AG04450 (cell line): ENCODE data around the gene CRTC3. TPM values are rescaled to one million over a fixed set of nuclear protein-coding genes. Genes with fewer than 3 reads are reported as not detected.
"Not testable (repeated sequence)": the region's sequence is repeated elsewhere in the genome, so short reads cannot be mapped to it uniquely, and the experiment has no call there.

Experiments used
- CTCF ChIA-PET: fragments of 300-600, 350-600 bp; formaldehyde crosslinking; extraction: SDS; loops from one replicate; lab custom pipeline; 2022; ENCODE audit warnings: antibody characterized with exemption, inconsistent platforms; lab: Charles Lee
- POLR2A ChIA-PET: fragments of 350-600 bp; formaldehyde crosslinking; extraction: SDS; loops from one replicate; lab custom pipeline; 2021; ENCODE audit warnings: antibody characterized with exemption, inconsistent platforms; lab: Yijun Ruan, JAX
- DNase-seq: peaks from one replicate; pipeline ENCODE4 v3.0.0-alpha.2; 2011; ENCODE audit warnings: low read depth, low spot score
- H3K27ac ChIP-seq: one replicate; pipeline ENCODE4 v1.5.1; 2012; ENCODE audit warnings: low read depth, low read length, control low read depth
- H3K27me3 ChIP-seq: one replicate; pipeline ENCODE4 v1.6.0; 2012; ENCODE audit warnings: low read length; ENCODE audit not compliant: control insufficient read depth, insufficient read depth
- H3K4me3 ChIP-seq: 2 replicates; pipeline ENCODE4 v1.5.1; 2011; ENCODE audit warnings: mild to moderate bottlenecking, low read depth, low read length, control low read depth
- H3K9me3 ChIP-seq: 2 replicates; pipeline ENCODE4 v1.5.1; 2012; ENCODE audit warnings: low read length; ENCODE audit not compliant: control insufficient read depth, insufficient read depth
- CTCF ChIP-seq: IDR thresholded peaks from 2 replicates; pipeline ENCODE4 v1.5.1; 2011; ENCODE audit warnings: low read depth, low read length, control low read depth, inconsistent platforms
- polyA plus RNA-seq: library from polyadenylated mRNA; depleted of rRNA; stranded (reverse); fragments of >200 nt; gene quantifications from 2 replicates; pipeline ENCODE4 v1.2.3, GENCODE V29; 2011

CRTC3 gene
- polyA plus RNA-seq, 1 experiment, result 23.1 TPM

- POLR2A ChIA-PET, result no interaction called here
- CTCF ChIA-PET, result interaction anchor here (2.8 kb wide), 1 partner anchor 215 kb away, joined by 12 read pairs; no protein-coding TSS in a partner anchor
- DNase-seq, result no peak
- Histone ChIP-seq H3K27me3 (no peaks in the 10 kb centered on the region), H3K4me3 (no peak overlapping the region), H3K27ac (no peak overlapping the region), H3K9me3 (no peaks in the 10 kb centered on the region)
- TF ChIP-seq CTCF, result no peak
Measured at GRCh38 chr15:90671216-90671615, 141.5 kb downstream of the CRTC3 start.

- H3K4me3 ChIP-seq, H3K27me3 ChIP-seq, H3K9me3 ChIP-seq, CTCF ChIA-PET, DNase-seq, H3K27ac ChIP-seq, POLR2A ChIA-PET: not testable (repeated sequence)
Measured at GRCh38 chr15:90673357-90673756, 143.6 kb downstream of the CRTC3 start.

GRCh38 chr15:90674476-90674875, 144.8 kb downstream of the CRTC3 start:
- Histone ChIP-seq H3K27me3 (no peaks in the 10 kb centered on the region), H3K27ac (no peak overlapping the region), H3K9me3 (no peaks in the 10 kb centered on the region), H3K4me3 (no peak overlapping the region)
- DNase-seq, result no peak
- CTCF ChIA-PET, result no interaction called here
- TF ChIP-seq CTCF, result no peak
- POLR2A ChIA-PET, result no interaction called here

- no peak for TF ChIP-seq CTCF
- no peaks in the 10 kb centered on the region for H3K27me3 ChIP-seq
- DNase-seq, result no peak
- no peak overlapping the region for H3K4me3 ChIP-seq
- POLR2A ChIA-PET, result no interaction called here
- H3K9me3 ChIP-seq, result no peaks in the 10 kb centered on the region
- CTCF ChIA-PET, result no interaction called here
- no peak overlapping the region for H3K27ac ChIP-seq
Measured at GRCh38 chr15:90675464-90675863, 145.7 kb downstream of the CRTC3 start.

GRCh38 chr15:90677807-90678790, 148.4 kb downstream of the CRTC3 start:
- CTCF ChIA-PET, result interaction anchor here (0.7 to 1.2 kb wide), 3 partner anchors 12 to 208 kb away, joined by 3 to 4 read pairs (median 3); no protein-coding TSS in a partner anchor
- POLR2A ChIA-PET, result no interaction called here

More at GRCh38 chr15:90677807-90678790, 148.4 kb downstream of the CRTC3 start:
- H3K27ac ChIP-seq, result no peak overlapping the region
- DNase-seq, result no peak
- H3K27me3 ChIP-seq, result no peaks in the 10 kb centered on the region
- TF ChIP-seq CTCF, result no peak
- no peak overlapping the region for H3K4me3 ChIP-seq
- H3K9me3 ChIP-seq, result no peaks in the 10 kb centered on the region
